H9 (cell line): ENCODE data around the gene VPS45. TPM values are rescaled to one million over a fixed set of nuclear protein-coding genes. Genes with fewer than 3 reads are reported as not detected.

Source experiments
- DNase-seq: peaks from one replicate; pipeline ENCODE4 v3.0.0-alpha.2; 2017
- H2AFZ ChIP-seq: one replicate; pipeline ENCODE4 v1.6.1; 2013; ENCODE audit warnings: mild to moderate bottlenecking, low read length, control low read depth, moderate library complexity
- H2AK5ac ChIP-seq: 2 replicates; pipeline ENCODE4 v1.6.1; 2013; ENCODE audit warnings: low read length, control low read depth, mixed read lengths; ENCODE audit not compliant: insufficient read length
- H2BK120ac ChIP-seq: one replicate; pipeline ENCODE4 v1.6.1; 2013; ENCODE audit warnings: low read depth, mild to moderate bottlenecking, low read length, control low read depth, inconsistent platforms; ENCODE audit not compliant: poor library complexity, severe bottlenecking
- H2BK12ac ChIP-seq: 2 replicates; pipeline ENCODE4 v1.6.1; 2013; ENCODE audit warnings: low read length, control low read depth, mixed read lengths, low read depth; ENCODE audit not compliant: insufficient read length
- H2BK15ac ChIP-seq: 2 replicates; pipeline ENCODE4 v1.6.1; 2013; ENCODE audit warnings: low read depth, low read length, control low read depth
- H2BK20ac ChIP-seq: one replicate; pipeline ENCODE4 v1.6.1; 2013; ENCODE audit warnings: low read depth, mild to moderate bottlenecking, low read length, control low read depth, inconsistent platforms; ENCODE audit not compliant: poor library complexity, severe bottlenecking
- H2BK5ac ChIP-seq: 2 replicates; pipeline ENCODE4 v1.6.1; 2013; ENCODE audit warnings: low read length, control low read depth, mixed read lengths; ENCODE audit not compliant: insufficient read length
- H3K14ac ChIP-seq: 2 replicates; pipeline ENCODE4 v1.6.1; 2013; ENCODE audit warnings: low read length, control low read depth; ENCODE audit not compliant: insufficient read depth
- H3K18ac ChIP-seq: 2 replicates; pipeline ENCODE4 v1.6.1; 2013; ENCODE audit warnings: low read depth, mild to moderate bottlenecking, mixed read lengths, low read length, control low read depth; ENCODE audit not compliant: insufficient read length
- H3K23ac ChIP-seq: 2 replicates; pipeline ENCODE4 v1.6.1; 2013; ENCODE audit warnings: low read length, control low read depth, mixed read lengths, low read depth; ENCODE audit not compliant: insufficient read length
- H3K23me2 ChIP-seq: 2 replicates; pipeline ENCODE4 v1.6.1; 2013; ENCODE audit warnings: low read depth, mild to moderate bottlenecking, mixed read lengths, low read length, control low read depth; ENCODE audit not compliant: insufficient read length, poor library complexity, severe bottlenecking
- H3K27ac ChIP-seq: 2 replicates; pipeline ENCODE4 v1.5.1; 2013; ENCODE audit warnings: low read length, control low read depth, mixed read lengths, low read depth; ENCODE audit not compliant: insufficient read length
- H3K27me3 ChIP-seq: 2 replicates; pipeline ENCODE4 v1.6.1; 2013; ENCODE audit warnings: low read length, control low read depth, inconsistent platforms; ENCODE audit not compliant: insufficient read depth
- H3K4ac ChIP-seq: 2 replicates; pipeline ENCODE4 v1.6.1; 2013; ENCODE audit warnings: low read depth, mild to moderate bottlenecking, control low read depth, inconsistent platforms, low read length, moderate library complexity
- H3K4me1 ChIP-seq: 2 replicates; pipeline ENCODE4 v1.6.1; 2013; ENCODE audit warnings: low read length, control low read depth, inconsistent platforms; ENCODE audit not compliant: insufficient read depth
- H3K4me2 ChIP-seq: 2 replicates; pipeline ENCODE4 v1.6.1; 2013; ENCODE audit warnings: low read length, control low read depth, mixed read lengths; ENCODE audit not compliant: insufficient read length, insufficient read depth
- H3K56ac ChIP-seq: 2 replicates; pipeline ENCODE4 v1.6.1; 2013; ENCODE audit warnings: low read depth, mild to moderate bottlenecking, mixed read lengths, low read length, control low read depth; ENCODE audit not compliant: insufficient read length
- H3K79me1 ChIP-seq: 2 replicates; pipeline ENCODE4 v1.6.1; 2013; ENCODE audit warnings: low read depth, mild to moderate bottlenecking, moderate library complexity, low read length, control low read depth, inconsistent platforms; ENCODE audit not compliant: insufficient read depth, poor library complexity, severe bottlenecking
- H3K79me2 ChIP-seq: 2 replicates; pipeline ENCODE4 v1.6.1; 2013; ENCODE audit warnings: low read length, control low read depth, inconsistent platforms; ENCODE audit not compliant: insufficient read depth
- H3K9ac ChIP-seq: 2 replicates; pipeline ENCODE4 v1.6.1; 2013; ENCODE audit warnings: low read length, control low read depth, mixed read lengths; ENCODE audit not compliant: insufficient read length; ENCODE audit errors: extremely low read depth
- H3K9me3 ChIP-seq: one replicate; pipeline ENCODE4 v1.6.1; 2013; ENCODE audit warnings: low read depth, low read length, inconsistent platforms; ENCODE audit not compliant: control insufficient read depth
- H3T11ph ChIP-seq: one replicate; pipeline ENCODE4 v1.6.1; 2013; ENCODE audit warnings: mild to moderate bottlenecking, low read length, control low read depth, inconsistent platforms
- H4K20me1 ChIP-seq: one replicate; pipeline ENCODE4 v1.6.1; 2013; ENCODE audit not compliant: control insufficient read depth, insufficient read length, insufficient read depth
- H4K5ac ChIP-seq: 2 replicates; pipeline ENCODE4 v1.6.1; 2013; ENCODE audit warnings: low read depth, mild to moderate bottlenecking, mixed read lengths, low read length, control low read depth; ENCODE audit not compliant: insufficient read length
- H4K8ac ChIP-seq: replicated peaks from 2 replicates; pipeline ENCODE4 v1.6.1; 2013; ENCODE audit warnings: low read length, control low read depth, mixed read lengths, low read depth; ENCODE audit not compliant: insufficient read length
- H4K91ac ChIP-seq: 2 replicates; pipeline ENCODE4 v1.6.1; 2013; ENCODE audit warnings: low read depth, mild to moderate bottlenecking, moderate library complexity, mixed read lengths, low read length, control low read depth; ENCODE audit not compliant: insufficient read length
- H3K27ac Mint-ChIP-seq, 3 experiments: 2 replicates in 2 of 3; 3 replicates in 1 of 3; pipeline ENCODE4 v1.8.0; 2020 to 2021; ENCODE audit warnings: mixed read lengths in 3 of 3, mild to moderate bottlenecking in 1 of 3, moderate library complexity in 1 of 3
- H3K27me3 Mint-ChIP-seq: 2 replicates; pipeline ENCODE4 v1.8.0; 2021; ENCODE audit warnings: low read depth, mild to moderate bottlenecking, moderate library complexity, mixed read lengths
- H3K36me3 Mint-ChIP-seq, 3 experiments: 2 replicates in 2 of 3; 3 replicates in 1 of 3; pipeline ENCODE4 v1.8.0; 2020 to 2021; ENCODE audit warnings: low read depth in 3 of 3, mixed read lengths in 3 of 3; ENCODE audit not compliant: insufficient read depth in 1 of 3
- H3K4me1 Mint-ChIP-seq, 2 experiments: 2 replicates each; pipeline ENCODE4 v1.8.0; 2020; ENCODE audit warnings: mixed read lengths in 2 of 2
- H3K4me3 Mint-ChIP-seq, 2 experiments: 2 replicates in 1 of 2; 3 replicates in 1 of 2; pipeline ENCODE4 v1.8.0; 2020 to 2021; ENCODE audit warnings: mild to moderate bottlenecking in 2 of 2, mixed read lengths in 2 of 2, moderate library complexity in 1 of 2
- H3K9me3 Mint-ChIP-seq, 2 experiments: 2 replicates in 1 of 2; 3 replicates in 1 of 2; pipeline ENCODE4 v1.8.0; 2020; ENCODE audit warnings: mild to moderate bottlenecking in 2 of 2, mixed read lengths in 2 of 2, moderate library complexity in 1 of 2
- CTCF ChIP-seq: fragments of 200-600 bp; sonication (generic); conservative IDR thresholded peaks from 3 replicates; pipeline ENCODE4 v1.8.0; 2021; ENCODE audit warnings: antibody characterized with exemption, mild to moderate bottlenecking
- WGBS: extraction: QIAGEN DNeasy Blood & Tissue Kit; methylation state at CpG from one replicate; pipeline ENCODE4 v1.1.7; 2013; ENCODE audit warnings: missing lambda C conversion rate, low lambda C conversion rate, mixed read lengths; ENCODE audit not compliant: insufficient read length; ENCODE audit errors: extremely low coverage; 5-methylcytosine and 5-hydroxymethylcytosine counted together
- total RNA-seq: library from RNA; stranded (reverse); gene quantifications from 2 replicates; pipeline ENCODE4 v1.2.1, GENCODE V29; 2021

Gene VPS45
- total RNA-seq, 1 experiment from 2014 or later, result 31.8 TPM

- Histone ChIP-seq H2BK120ac (no peak overlapping the region), H3K27me3 (no peaks in the 10 kb centered on the region), H3K18ac (no peak overlapping the region), H3K9ac (no peak overlapping the region), H2BK5ac (no peak overlapping the region), H4K91ac (no peak overlapping the region), H3K23me2 (no peaks in the 10 kb centered on the region), H2AK5ac (no peak overlapping the region), H3K79me1 (no peaks in the 10 kb centered on the region), H3K56ac (no peak overlapping the region), H3K79me2 (no peaks in the 10 kb centered on the region), H2BK15ac (no peak overlapping the region), H4K8ac (no peak overlapping the region), H3K4ac (no peak overlapping the region), H2AFZ (no peak overlapping the region), H2BK12ac (no peak overlapping the region), H4K5ac (no peak overlapping the region), H2BK20ac (no peak overlapping the region), H3K4me2 (no peak overlapping the region), H3K14ac (no peak overlapping the region), H4K20me1 (no peaks in the 10 kb centered on the region), H3K23ac (no peak overlapping the region), H3T11ph (no peak overlapping the region), H3K4me1 (no peaks in the 10 kb centered on the region), H3K27ac (no peak overlapping the region), H3K9me3 (no peaks in the 10 kb centered on the region)
- Mint-ChIP-seq H3K4me3 (no peak overlapping the region), H3K9me3 (no peaks in the 10 kb centered on the region), H3K4me1 (no peaks in the 10 kb centered on the region), H3K27me3 (no peaks in the 10 kb centered on the region), H3K36me3 (no peaks in the 10 kb centered on the region), H3K27ac (peak overlapping the region in 1 of 3 experiments; percentile 40; a peak in 1 of 7 replicates)
- no peak for DNase-seq
- no peak for TF ChIP-seq CTCF
- no CpG with 5 or more reads among the region's 5 CpGs for WGBS
Measured at GRCh38 chr1:150180474-150180873, 112.9 kb downstream of the VPS45 start.
